Esophagus mucosa (tissue), 1 donor: Measurements from ENCODE around the gene SH3BP5L. TPM values are rescaled to one million over a fixed set of nuclear protein-coding genes. Genes with fewer than 3 reads are reported as not detected.

Experiments
- ATAC-seq: fragments of 200-7000 bp; cut with Tn5 transposase; one replicate; pipeline ENCODE4 v1.9.1; 2020
- total RNA-seq: library from RNA; stranded (reverse); gene quantifications from one replicate; pipeline ENCODE4 v1.2.4, GENCODE V29; 2023
- donor health status: DM: yes; HTN: yes; CAD: no.

Gene SH3BP5L
- total RNA-seq: 17.1 TPM

GRCh38 chr1:248825909-248826760, at the start of gene SH3BP5L:
Gene SH3BP5L, minus strand, starts transcription at chr1:248825915. Its CDS starts 980 bp downstream, at chr1:248824935.
- ATAC-seq: peak; percentile 97

- ATAC-seq: peak; percentile 76
Measured at GRCh38 chr1:248873993-248874533, 48.3 kb upstream of the SH3BP5L start.

GRCh38 chr1:248873409-248873992, 47.8 kb upstream of the SH3BP5L start:
- peak; percentile 96 for ATAC-seq

DNA sequence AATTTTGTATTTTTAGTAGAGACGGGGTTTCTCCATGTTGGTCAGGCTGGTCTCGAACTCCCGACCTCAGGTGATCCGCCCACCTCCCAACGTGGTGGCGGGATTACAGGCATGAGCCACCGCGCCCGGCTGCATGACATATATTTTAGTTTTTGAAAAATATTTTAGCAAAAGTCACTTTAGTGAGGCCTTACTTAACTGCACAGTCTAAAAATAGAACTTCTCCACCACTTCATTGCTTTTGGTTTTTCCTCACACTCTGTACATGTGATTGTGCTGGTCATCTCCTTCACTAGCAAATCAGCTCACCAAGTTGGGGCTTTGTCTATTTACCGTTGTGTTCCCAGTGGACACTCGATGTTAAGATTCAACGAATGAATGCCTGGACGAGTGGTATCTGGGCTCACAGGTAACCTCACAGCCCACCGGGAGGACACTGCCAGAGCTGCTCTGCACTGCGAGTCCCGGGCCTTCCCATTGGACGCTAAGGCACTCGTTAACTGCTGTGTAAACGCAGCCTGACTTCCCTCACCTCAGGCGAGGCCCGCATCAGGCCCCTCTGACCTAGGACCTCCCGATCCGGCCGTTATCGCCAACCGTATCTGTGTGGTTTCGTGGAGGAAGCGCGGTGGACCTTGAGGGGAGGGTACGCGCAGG, 47.2 kb upstream of the SH3BP5L start:
- peak; percentile 62 for ATAC-seq

- ATAC-seq: no peak
Measured at GRCh38 chr1:248871837-248872401, 46.2 kb upstream of the SH3BP5L start.

GRCh38 chr1:248862998-248863881, 37.5 kb upstream of the SH3BP5L start:
- peak; percentile 61 for ATAC-seq

GRCh38 chr1:248862695-248862997, 36.9 kb upstream of the SH3BP5L start:
- ATAC-seq: no peak

DNA sequence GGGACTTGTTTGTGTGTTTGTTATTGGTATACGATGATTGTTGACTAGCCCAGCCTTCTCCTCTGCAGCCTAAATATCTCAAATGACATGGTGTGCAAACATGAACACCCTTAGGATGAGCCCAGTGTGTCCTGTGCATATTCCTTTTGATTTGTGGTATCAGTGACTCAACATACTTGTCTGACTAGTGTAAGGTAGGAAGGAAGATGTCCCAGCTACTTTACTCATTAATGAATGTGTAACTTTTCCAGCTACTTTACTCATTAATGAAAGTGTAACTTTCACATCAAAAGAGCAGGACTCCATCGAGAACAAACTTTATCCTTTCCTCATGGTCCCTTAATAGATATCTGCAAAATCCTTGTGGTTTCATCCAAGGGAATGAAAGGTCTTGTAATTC, 35.9 kb upstream of the SH3BP5L start:
- no peak for ATAC-seq

DNA sequence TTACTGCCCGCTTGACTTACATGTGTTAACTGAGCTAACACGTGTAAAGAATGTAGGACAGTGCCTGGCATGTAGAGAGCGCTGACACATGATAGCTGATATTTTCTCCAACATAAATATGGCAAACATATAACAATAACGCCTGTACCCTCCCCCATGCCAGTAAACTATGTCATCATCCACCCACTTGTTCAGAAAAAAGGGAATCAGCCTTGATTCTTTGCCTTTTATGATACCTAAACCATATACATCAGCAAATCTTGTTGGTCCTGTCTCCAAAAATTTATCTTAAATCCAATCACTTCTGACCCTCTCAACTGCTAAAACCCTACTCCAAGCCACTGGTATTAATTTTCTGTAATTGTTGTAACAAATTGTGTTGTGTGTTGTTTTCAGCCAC, 34.3 kb upstream of the SH3BP5L start:
- no peak for ATAC-seq

DNA sequence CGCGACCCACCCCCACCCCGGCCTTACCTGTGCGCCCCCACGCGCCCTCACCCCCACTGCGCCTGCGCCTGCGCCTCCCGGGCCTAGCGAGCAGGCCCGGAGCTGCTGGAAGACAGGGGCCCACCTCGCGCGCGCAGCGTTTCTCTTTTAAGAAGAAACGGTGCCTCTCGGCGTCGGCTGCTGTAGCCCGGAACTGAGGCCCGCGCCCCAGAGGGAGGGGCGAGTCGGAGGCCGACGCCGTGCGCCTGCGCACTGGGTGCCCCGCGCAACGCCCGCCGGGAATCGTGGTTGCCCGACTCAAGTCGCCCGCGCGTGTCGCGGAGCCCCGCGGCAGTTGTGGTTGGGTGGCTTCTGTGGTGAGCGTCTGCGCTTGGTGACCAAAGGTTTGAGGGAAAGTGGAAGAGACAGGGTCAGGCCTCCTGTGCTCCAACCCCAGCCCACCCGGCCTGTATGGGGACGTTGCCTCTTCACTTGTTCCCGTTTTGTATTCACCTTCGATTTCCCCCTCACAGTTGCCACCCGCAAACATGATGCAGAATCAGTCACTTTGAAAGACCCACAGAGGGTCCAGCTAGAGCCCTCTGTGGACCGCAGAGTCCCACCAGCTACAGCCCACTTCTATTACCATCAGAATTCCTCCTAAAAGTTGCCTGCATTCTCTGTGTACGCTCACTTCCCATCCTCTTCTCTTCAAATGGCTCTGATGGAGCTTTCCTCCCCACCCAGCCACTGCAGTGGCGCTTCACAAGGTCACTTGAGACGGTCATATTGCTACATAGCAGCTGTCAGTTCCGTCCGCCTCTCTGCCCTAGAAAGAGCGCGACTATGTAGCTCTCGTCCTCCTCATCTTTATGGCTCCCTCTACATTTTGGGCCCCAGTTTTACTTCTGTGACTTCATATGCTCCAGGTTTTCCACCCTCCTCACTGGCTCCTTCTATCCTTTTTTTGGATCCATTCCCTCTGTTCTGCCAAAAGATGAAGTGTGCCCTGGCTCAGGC, 33.5 kb upstream of the SH3BP5L start, which contains the start of gene ZNF692:
Gene ZNF692, minus strand, starts transcription at position 195 of the 999 bp plus-strand sequence. CDS start 776 bp downstream, outside the sequence.
- peak; percentile 96 for ATAC-seq

DNA sequence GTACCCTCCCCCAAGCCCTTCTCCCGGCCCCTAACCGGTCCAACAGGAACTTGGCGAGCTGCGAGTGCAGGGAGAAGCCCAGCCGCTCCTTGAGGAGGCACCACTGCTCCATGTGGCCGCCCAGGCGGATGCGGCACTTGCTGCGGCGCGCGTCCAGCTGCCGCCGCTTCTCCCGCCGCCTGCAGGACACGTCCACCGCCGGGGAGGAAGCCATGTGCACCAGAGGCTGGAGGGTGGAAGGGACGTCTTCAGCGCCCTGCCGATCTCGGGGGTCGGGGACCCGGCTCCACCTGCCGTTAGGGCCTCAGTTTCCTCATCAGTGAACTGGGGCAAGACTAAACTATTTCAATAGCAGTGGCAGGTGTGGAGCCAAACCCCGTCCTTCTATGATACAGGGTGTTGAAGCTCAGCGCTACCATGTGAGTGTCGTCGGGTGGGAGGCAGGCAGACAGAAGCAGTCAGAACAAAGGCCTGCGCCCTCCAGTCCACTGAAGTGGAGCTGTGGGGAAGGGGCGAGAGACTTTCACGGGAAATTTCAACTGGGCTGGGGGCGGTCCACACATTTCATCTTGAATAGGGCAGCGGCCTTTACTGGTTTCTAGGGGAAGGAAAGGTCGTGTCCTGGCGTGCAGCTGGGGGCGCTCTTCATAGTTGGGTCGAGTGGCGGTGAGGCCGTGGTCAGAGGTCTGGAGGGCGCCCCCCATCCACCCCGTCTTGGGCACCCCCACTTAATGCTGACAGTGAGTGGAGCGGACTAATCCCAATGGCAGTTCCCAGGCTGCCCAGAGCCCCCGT, 32.6 kb upstream of the SH3BP5L start:
- peak; percentile 81 for ATAC-seq

DNA sequence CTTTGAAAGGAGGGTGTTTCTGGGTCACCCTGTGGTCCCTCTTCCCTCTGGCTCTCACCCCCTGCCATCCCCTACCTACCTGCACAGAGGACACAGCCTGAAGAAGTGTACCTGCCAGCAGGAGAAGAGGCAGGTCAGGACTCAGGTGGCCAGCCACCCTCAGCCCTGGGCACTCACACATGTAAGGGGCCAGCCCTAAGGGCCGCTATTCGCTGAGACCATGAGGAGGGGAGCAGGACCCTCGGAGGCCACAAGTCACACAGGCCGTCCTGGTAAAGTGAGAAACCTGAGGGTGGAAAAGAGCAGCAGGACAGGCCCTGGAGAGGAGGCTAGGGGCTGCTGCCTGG, 32.0 kb upstream of the SH3BP5L start:
- no peak for ATAC-seq

DNA sequence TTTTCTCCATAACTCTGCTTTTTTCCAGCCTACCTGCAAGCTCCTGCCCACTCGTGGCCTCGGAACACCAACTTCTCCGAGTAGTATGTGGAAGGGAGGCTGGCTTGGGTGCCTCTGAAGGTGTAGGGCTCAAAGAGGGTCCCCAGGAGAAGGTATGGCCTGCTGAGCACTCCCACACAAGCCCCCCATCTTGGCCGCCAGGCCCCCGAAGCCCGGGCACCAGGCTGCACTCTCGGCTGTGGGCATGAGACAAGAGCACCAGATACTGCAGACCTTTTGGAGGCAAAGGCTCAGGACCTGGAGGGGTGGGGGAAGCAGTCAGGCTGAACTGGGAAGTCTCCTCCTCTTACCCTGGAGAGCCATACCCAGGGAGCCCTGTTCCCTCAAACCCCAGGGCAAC, 31.5 kb upstream of the SH3BP5L start:
- ATAC-seq: no peak

GRCh38 chr1:248856176-248856575, 30.5 kb upstream of the SH3BP5L start:
- ATAC-seq: no peak

GRCh38 chr1:248855580-248855979, 29.9 kb upstream of the SH3BP5L start:
- ATAC-seq: no peak

GRCh38 chr1:248853663-248854375, 28.1 kb upstream of the SH3BP5L start:
- no peak for ATAC-seq

- ATAC-seq: no peak
Measured at GRCh38 chr1:248852481-248853405, 27.0 kb upstream of the SH3BP5L start.

DNA sequence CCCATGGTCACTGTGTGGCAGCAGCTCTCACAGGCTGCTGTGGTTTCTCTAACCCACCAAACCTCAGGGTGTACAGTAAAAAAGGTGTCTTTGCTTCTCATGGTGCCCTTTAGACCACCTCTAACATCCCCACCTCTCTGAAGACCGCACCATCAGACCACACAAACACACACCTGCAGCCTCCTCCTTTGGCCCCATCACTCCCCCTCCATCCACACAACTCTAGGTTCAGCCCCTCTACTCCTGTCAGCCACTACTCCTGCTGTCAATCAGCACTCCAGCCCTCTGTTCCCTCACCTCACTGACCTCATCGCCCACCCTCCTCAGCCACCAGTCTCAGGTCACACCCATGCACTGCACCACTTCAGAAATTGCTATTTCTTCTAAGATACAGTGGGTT, 25.7 kb upstream of the SH3BP5L start:
- ATAC-seq: no peak
